PFSK-1 (cell line): ENCODE results near the gene SLC8B1.

Source experiments
- POLR2AphosphoS5 ChIP-seq: IDR thresholded peaks from 2 replicates; pipeline ENCODE4 v1.6.1; 2012; ENCODE audit warnings: low read depth, mild to moderate bottlenecking, control low read depth, low read length, moderate library complexity
- REST ChIP-seq, 2 experiments: IDR thresholded peaks; 2 replicates each; pipeline versions ENCODE4 v1.6.1 to v1.8.0; 2011 to 2012; ENCODE audit warnings: low read depth in 2 of 2, low read length in 2 of 2, control low read depth in 1 of 2, inconsistent platforms in 1 of 2, mild to moderate bottlenecking in 1 of 2, moderate library complexity in 1 of 2; ENCODE audit not compliant: insufficient read depth in 1 of 2
- SIN3A ChIP-seq: IDR thresholded peaks from 2 replicates; pipeline ENCODE4 v1.6.1; 2012; ENCODE audit warnings: mild to moderate bottlenecking, low read length, moderate library complexity, borderline replicate concordance; ENCODE audit not compliant: insufficient read depth

- no peak for TF ChIP-seq POLR2AphosphoS5
- no peak for TF ChIP-seq SIN3A
- no peak for TF ChIP-seq REST (IDR thresholded peaks at IDR 0.05; ENCODE audit: insufficient read depth in 1 of 2, low read depth in 2 of 2, low read length in 2 of 2)
Measured at GRCh38 chr12:113370923-113371682, 36.2 kb upstream of the SLC8B1 start.
